Testis (tissue), 3 donors: Measurements from ENCODE around the gene CAMSAP3. TPM values are rescaled to one million over a fixed set of nuclear protein-coding genes. Genes with fewer than 3 reads are reported as not detected.

Experiments used
- DNase-seq: peaks from one replicate; pipeline ENCODE4 v3.0.0-alpha.2; 2019
- H3K27ac ChIP-seq, 2 donors: fragments of 200-600 bp; sonication (generic); one replicate each; pipeline ENCODE4 v1.5.1; 2019
- H3K27me3 ChIP-seq: fragments of 200-600 bp; sonication (generic); one replicate; pipeline ENCODE4 v1.5.1; 2019
- H3K36me3 ChIP-seq: fragments of 200-600 bp; sonication (generic); one replicate; pipeline ENCODE4 v1.5.1; 2017; ENCODE audit warnings: low read depth; ENCODE audit errors: missing control alignments
- H3K4me1 ChIP-seq: fragments of 200-600 bp; sonication (generic); one replicate; pipeline ENCODE4 v1.5.1; 2019
- H3K4me3 ChIP-seq, 2 donors: fragments of 200-600 bp; sonication (generic); one replicate each; pipeline ENCODE4 v1.5.1; 2017 to 2019
- H3K9me3 ChIP-seq: fragments of 200-600 bp; sonication (generic); one replicate; pipeline ENCODE4 v1.5.1; 2017
- POLR2A ChIP-seq: fragments of 450-650 bp; IDR thresholded peaks from one replicate; pipeline ENCODE4 v1.6.1; 2017; ENCODE audit warnings: antibody characterized with exemption, mild to moderate bottlenecking, moderate library complexity
- WGBS, 2 donors: methylation state at CpG; one replicate each; pipeline ENCODE4 v1.1.5; 2018; 5-methylcytosine and 5-hydroxymethylcytosine counted together
- intact Hi-C: fragments of 100-400 bp; cut with DNase I; formaldehyde crosslinking; loops from one replicate; pipeline ENCODE4 v1.15.1; 2023; ENCODE audit warnings: low total_unique reads
- polyA plus RNA-seq: library from polyadenylated mRNA; stranded (reverse); fragments of 350-450 nt; fragmentation: Illumina TruSeq; extraction: RNeasy Lipid Tissue Mini Kit (QIAGEN cat#74804); gene quantifications from one replicate; pipeline ENCODE4 v1.2.3, GENCODE V29; 2014; ENCODE audit warnings: low read depth, low replicate concordance; ENCODE audit not compliant: insufficient read depth
- total RNA-seq, 2 donors: library from RNA; depleted of rRNA; stranded (reverse); fragments of >200 nt; gene quantifications; one replicate each; pipeline ENCODE4 v1.2.3, GENCODE V29; 2016
- TF ChIP-seq, protein P1 (sequence below), 3 experiments: fragments of 450-650 bp in 2 of 3; fragments of 200-600 bp in 1 of 3; sonication (generic) in 1 of 3; IDR thresholded peaks; one replicate each; pipeline ENCODE4 v1.5.1; 2016 to 2019; ENCODE audit warnings: antibody characterized with exemption in 3 of 3, mild to moderate bottlenecking in 2 of 3, moderate library complexity in 1 of 3

The CAMSAP3 gene
- total and polyA plus RNA-seq, 3 donors from 2014 or later = 32.4 to 104 (median 64.7) TPM

DNA sequence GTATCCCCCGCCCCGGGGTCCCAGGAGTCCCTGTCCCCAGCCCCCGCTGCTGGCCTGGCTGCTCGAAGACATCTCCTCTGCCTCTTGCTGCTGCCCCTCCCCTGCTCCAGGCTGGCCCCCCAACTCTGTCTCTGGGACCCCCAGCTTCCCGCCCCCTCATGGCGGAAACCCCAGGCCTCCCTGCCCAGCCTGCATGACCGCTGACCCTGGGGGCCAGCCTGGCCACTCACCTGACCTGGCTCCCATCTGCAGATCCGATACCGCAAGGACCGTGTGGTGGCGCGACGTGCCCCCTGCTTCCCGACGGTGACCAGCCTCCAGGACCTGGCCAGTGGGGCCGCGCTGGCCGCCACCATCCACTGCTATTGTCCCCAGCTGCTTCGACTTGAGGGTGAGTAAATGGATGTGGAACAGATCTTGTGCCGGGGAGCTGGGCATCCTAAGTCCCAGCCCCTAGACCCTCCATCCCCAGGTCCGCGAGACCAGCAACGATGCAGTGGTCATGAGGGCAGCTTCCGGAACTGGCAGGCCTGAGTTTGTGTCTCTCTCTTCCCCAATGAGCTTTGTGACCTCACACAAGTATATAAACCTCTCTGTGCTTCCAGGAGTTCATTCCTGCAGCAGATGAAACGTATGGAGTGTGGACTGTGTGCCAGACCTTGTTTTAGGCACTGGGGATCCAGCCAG, 12.4 kb downstream of the CAMSAP3 start:
- intact Hi-C loops = no loop called here
- Histone ChIP-seq H3K36me3 (no peaks in the 10 kb centered on the region), H3K4me1 (peaks cover 25% of the 10 kb centered on the region), H3K27ac (no peak overlapping the region), H3K27me3 (no peaks in the 10 kb centered on the region), H3K9me3 (no peaks in the 10 kb centered on the region), H3K4me3 (no peak overlapping the region)
- no peak for DNase-seq
- 81 to 86% methylated on average over 19 to 25 of the region's 25 CpGs for WGBS, 2 donors
- TF ChIP-seq, protein P1, sequence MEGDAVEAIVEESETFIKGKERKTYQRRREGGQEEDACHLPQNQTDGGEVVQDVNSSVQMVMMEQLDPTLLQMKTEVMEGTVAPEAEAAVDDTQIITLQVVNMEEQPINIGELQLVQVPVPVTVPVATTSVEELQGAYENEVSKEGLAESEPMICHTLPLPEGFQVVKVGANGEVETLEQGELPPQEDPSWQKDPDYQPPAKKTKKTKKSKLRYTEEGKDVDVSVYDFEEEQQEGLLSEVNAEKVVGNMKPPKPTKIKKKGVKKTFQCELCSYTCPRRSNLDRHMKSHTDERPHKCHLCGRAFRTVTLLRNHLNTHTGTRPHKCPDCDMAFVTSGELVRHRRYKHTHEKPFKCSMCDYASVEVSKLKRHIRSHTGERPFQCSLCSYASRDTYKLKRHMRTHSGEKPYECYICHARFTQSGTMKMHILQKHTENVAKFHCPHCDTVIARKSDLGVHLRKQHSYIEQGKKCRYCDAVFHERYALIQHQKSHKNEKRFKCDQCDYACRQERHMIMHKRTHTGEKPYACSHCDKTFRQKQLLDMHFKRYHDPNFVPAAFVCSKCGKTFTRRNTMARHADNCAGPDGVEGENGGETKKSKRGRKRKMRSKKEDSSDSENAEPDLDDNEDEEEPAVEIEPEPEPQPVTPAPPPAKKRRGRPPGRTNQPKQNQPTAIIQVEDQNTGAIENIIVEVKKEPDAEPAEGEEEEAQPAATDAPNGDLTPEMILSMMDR (IDR thresholded peaks at IDR 0.05) = no peak
- TF ChIP-seq POLR2A = no peak

GRCh38 chr19:7610491-7611240, 15.0 kb downstream of the CAMSAP3 start:
- Histone ChIP-seq H3K36me3 (no peaks in the 10 kb centered on the region), H3K9me3 (no peaks in the 10 kb centered on the region), H3K27ac (no peak overlapping the region), H3K4me1 (peaks cover 14% of the 10 kb centered on the region), H3K4me3 (no peak overlapping the region), H3K27me3 (no peaks in the 10 kb centered on the region)
- intact Hi-C loops = no loop called here
- 83 to 89% methylated on average over 14 to 29 of the region's 31 CpGs for WGBS, 2 donors
- DNase-seq = no peak
- TF ChIP-seq, protein P1 (IDR thresholded peaks at IDR 0.05) = no peak
- TF ChIP-seq POLR2A = no peak

DNA sequence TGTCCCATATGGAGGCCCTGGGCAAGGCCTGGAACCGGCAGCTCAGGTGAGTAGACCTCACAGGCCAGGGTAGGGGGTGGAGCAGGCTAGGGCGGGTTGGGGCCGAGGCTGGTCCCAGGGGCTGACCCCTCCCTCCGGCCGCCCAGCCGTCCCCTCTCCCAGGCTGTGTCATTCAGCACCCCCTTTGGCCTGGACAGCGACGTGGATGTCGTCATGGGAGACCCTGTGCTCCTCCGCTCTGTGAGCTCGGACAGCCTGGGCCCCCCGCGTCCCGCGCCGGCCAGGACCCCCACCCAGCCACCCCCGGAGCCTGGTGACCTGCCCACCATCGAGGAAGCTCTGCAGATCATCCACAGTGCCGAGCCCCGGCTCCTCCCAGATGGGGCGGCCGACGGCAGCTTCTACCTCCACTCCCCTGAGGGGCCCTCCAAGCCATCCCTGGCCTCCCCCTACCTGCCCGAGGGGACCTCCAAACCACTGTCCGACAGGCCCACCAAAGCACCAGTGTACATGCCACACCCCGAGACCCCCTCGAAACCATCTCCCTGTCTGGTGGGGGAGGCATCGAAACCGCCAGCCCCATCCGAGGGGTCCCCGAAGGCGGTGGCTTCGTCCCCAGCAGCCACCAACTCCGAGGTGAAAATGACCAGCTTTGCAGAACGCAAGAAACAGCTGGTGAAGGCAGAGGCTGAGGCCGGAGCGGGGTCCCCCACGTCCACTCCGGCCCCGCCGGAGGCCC, 16.0 kb downstream of the CAMSAP3 start:
- TF ChIP-seq POLR2A = no peak
- TF ChIP-seq, protein P1 (IDR thresholded peaks at IDR 0.05) = no peak
- intact Hi-C loops = no loop called here
- WGBS, 2 donors = 58 to 68% methylated on average over 28 to 41 of the region's 41 CpGs
- no peak overlapping the region for H3K27ac ChIP-seq
- H3K36me3 ChIP-seq = no peaks in the 10 kb centered on the region
- H3K27me3 ChIP-seq = no peaks in the 10 kb centered on the region
- H3K9me3 ChIP-seq = no peaks in the 10 kb centered on the region
- no peak for DNase-seq
- H3K4me3 ChIP-seq = no peak overlapping the region
- peaks cover 9% of the 10 kb centered on the region for H3K4me1 ChIP-seq

DNA sequence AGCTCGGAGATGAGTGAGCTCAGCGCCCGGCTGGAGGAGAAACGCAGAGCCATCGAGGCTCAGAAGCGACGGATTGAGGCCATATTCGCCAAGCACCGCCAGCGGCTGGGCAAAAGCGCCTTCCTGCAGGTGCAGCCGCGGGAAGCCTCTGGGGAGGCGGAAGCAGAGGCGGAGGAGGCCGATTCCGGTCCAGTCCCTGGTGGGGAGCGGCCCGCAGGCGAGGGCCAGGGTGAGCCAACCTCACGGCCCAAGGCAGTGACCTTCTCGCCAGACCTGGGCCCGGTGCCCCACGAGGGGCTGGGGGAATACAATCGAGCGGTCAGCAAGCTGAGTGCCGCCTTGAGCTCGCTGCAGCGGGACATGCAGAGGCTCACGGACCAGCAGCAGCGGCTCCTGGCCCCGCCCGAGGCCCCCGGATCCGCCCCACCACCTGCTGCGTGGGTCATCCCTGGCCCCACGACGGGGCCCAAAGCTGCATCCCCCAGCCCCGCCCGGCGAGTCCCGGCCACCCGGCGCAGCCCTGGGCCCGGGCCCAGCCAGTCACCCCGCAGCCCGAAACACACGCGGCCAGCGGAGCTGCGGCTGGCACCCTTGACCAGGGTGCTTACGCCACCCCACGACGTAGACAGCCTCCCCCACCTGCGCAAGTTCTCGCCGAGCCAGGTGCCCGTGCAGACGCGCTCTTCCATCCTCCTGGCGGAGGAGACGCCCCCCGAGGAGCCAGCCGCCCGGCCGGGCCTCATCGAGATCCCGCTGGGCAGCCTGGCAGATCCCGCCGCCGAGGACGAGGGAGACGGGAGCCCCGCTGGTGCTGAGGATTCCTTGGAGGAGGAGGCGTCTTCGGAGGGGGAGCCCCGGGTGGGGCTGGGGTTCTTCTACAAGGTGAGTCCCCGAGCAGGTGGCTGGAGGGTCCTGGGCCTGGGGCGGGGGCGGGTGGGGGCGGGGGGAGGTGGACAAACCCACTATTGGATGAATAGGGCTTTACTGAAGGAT, 16.9 kb downstream of the CAMSAP3 start:
- no peaks in the 10 kb centered on the region for H3K9me3 ChIP-seq
- H3K36me3 ChIP-seq = no peaks in the 10 kb centered on the region
- DNase-seq = no peak
- no peak for TF ChIP-seq POLR2A
- no peaks in the 10 kb centered on the region for H3K27me3 ChIP-seq
- no peak overlapping the region for H3K4me3 ChIP-seq
- no peak overlapping the region for H3K27ac ChIP-seq
- 56 to 78% methylated on average over 22 to 69 of the region's 81 CpGs for WGBS, 2 donors
- peaks cover 5% of the 10 kb centered on the region for H3K4me1 ChIP-seq
- intact Hi-C loops = no loop called here
